WI38 (cell line): ENCODE data around the gene GFRA4.
A peak's percentile ranks its signal among the peaks of the same experiment; 100 is the strongest.

Experiments used
- H3K4me3 ChIP-seq: 2 replicates; pipeline ENCODE4 v1.5.1; 2011; ENCODE audit warnings: low read depth, mild to moderate bottlenecking, control low read depth, low read length
- TF ChIP-seq, protein P1 (sequence below): IDR thresholded peaks from 2 replicates; pipeline ENCODE4 v1.5.1; 2012; ENCODE audit warnings: low read depth, mild to moderate bottlenecking, control low read depth, low read length

GFRA4 gene

DNA sequence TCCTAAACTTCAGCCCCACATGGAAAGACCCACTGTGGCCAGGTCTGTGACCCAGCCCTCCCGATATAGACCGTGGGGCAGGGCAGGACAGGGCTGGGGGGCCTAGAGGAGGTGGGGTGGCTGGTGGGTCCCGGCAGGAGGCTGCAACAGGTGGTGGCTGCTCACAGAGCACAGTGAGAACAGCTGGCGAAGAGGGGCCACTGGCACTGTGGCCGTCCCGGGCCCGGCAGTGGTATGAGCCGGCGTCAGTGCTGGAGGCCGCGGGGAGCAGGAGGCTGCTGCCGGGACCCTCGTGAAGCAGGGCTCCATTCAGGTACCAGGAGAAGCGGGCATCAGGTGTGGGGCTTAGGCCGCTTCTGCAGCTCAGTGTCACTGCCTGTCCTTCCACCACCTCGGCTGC, 35.8 kb upstream of the GFRA4 start:
- TF ChIP-seq, protein P1, sequence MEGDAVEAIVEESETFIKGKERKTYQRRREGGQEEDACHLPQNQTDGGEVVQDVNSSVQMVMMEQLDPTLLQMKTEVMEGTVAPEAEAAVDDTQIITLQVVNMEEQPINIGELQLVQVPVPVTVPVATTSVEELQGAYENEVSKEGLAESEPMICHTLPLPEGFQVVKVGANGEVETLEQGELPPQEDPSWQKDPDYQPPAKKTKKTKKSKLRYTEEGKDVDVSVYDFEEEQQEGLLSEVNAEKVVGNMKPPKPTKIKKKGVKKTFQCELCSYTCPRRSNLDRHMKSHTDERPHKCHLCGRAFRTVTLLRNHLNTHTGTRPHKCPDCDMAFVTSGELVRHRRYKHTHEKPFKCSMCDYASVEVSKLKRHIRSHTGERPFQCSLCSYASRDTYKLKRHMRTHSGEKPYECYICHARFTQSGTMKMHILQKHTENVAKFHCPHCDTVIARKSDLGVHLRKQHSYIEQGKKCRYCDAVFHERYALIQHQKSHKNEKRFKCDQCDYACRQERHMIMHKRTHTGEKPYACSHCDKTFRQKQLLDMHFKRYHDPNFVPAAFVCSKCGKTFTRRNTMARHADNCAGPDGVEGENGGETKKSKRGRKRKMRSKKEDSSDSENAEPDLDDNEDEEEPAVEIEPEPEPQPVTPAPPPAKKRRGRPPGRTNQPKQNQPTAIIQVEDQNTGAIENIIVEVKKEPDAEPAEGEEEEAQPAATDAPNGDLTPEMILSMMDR, result no peak
- H3K4me3 ChIP-seq, result no peak overlapping the region

DNA sequence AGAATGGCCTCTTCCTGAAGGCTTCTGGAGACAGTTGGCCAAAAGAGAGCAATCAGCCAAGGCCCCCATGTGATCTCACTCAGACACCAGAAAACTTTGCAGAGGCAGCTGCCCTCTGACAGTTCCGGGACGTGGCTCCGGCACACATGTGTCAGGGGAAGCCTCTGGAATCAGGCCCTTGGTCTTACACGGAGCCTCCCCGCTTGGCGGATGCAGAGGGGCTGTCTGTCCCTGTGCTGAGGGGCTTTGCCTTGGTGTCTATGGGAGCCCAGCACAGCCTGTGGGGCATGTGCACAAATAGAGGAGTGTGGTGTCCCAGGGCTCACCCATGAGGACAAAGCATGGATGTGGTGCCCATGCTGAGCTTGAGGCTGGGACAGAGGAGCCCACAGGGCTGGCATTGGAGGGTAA, 35.4 kb upstream of the GFRA4 start:
- TF ChIP-seq, protein P1, result no peak
- no peak overlapping the region for H3K4me3 ChIP-seq

DNA sequence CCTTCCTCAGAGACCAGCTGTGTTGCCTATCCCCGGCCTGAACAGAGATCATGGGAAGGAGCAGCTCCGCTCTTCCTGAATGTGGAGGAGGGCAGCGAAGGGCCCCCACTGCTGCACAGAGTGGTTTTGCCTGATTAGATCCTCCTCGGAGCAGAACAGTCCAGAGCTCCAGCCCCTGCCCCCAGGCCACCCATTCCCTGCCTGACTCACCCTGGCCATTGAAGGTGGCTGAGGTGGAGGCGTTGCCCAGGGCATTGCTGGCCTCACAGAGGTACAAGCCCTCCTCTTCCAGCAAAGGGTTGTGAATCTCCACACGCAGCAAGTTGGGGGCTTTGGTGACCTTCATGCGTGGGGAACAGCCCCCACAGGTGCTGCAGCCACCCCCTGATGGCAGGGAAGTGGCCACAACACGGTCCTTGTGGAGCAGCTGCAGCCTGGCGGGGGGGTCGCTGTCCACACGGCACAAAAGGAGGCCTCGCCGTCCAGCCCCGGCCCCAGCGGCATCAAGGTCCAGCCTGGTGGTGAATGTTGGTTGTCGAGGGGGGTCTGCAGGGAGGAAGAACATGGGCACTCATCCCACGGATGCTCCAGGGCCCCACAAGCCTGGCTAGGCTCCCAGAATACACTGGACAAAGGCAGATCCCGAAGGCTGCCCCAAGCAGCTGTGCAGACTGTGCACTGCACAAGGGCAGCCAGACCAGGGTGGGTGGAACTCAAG, 34.5 kb upstream of the GFRA4 start:
- no peak overlapping the region for H3K4me3 ChIP-seq
- TF ChIP-seq, protein P1, result no peak

DNA sequence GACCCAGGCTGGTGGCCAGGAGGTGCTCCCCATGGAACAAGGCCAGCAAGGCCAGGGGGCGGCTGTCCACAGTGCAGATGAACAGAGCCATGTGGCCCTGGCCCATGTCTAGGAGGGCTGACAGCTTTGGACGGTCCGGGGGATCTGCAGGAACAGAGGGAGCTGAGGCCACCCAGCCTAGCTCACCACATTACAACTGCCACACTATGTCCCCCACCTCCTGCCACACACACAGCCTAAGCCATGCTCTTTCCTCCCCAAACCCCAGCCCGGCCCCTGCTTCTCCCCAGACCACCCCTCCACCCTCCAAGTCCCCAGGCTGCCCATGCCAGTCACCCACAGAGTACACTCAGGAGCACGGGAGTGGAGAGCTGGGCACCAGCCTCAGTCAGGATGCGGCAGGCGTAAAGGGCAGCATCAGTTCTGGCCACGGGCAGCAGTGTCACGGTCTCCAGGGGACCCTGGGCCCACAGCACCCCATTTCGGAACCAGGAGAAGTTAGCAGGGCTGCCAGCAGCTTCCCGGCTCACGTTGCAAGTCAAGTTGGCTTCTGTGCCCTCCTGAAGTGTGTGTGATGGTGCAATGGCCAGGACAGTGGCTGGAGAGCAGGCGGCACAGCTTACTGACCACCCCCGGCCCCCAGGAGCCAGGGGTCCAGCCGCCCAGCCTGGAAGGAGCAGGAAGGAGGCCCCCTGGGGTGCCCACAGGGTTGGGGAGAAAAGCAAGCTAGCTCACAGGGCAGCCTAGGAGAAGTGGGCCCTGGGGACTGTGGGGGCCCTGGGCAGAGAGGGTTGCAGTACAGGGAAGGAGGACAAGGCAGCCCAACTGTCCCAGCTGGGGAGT, 33.8 kb upstream of the GFRA4 start:
- H3K4me3 ChIP-seq, result no peak overlapping the region
- TF ChIP-seq, protein P1, result no peak

DNA sequence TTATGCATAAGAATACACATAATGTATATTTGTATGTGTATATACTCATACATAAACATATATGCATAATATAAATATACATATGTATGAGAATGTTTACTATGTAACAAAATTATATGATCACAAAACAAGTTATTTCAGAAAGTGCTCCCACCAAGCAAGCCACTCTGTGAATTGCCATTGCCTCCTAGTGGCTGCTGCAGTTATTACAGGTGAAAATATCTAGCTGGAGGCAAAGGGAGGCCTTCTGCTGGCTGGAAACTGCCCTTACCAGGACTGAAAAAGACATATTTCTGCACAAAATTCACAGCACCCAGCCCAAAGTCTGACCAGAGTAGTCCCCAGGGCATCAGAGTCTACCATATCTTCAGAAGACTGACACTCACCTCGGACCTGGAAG, 33.0 kb upstream of the GFRA4 start:
- H3K4me3 ChIP-seq, result no peak overlapping the region
- TF ChIP-seq, protein P1, result peak; percentile 47

DNA sequence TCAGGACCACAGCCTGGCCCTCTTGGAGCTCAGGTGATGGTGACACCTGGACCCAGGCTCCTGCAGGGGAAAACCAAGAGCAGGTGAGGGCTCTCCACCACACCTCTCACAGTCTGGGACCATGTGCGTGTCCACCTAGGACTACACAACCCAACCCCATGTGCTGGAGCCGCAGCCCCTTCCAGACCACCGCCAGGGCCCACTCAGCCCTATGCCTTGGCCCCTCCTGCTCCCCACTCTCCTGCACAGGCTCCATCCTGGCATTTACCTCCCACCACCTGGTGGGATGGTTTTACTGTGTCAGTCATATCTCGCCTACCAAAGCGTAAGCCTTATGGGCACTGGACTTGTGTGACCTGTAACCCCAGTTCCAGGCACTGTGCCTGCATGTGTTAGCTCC, 31.7 kb upstream of the GFRA4 start:
- TF ChIP-seq, protein P1, result no peak
- H3K4me3 ChIP-seq, result no peak overlapping the region

DNA sequence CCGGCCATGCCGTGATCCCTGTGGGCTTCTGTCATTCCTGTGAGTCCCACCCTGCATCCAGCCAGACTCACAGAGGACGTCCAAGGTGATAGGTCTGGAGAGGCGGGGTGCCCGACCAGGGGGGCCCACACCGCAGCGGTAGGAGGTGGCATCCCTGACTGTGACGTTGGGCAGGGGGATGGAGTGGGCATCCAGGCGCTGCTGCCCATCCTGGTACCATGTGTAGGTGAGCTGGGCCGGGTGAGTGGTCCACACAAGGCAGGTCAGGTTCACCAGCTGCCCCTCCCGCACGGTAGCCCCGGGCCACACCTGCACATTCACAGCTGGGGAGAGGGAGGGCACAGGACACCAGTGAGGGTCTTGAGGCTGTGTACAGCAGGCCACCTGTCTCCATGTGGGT, 30.2 kb upstream of the GFRA4 start:
- H3K4me3 ChIP-seq, result no peak overlapping the region
- TF ChIP-seq, protein P1, result no peak
